GM18520 (cell line): Measurements from ENCODE around the gene TENT4B.

Experiments
- ATAC-seq: cut with Tn5 transposase; IDR thresholded peaks from one replicate; pipeline ENCODE4 v1.9.1; 2021; ENCODE audit not compliant: unreplicated experiment

Gene TENT4B

GRCh38 chr16:50252874-50253513 is 99.9 kb downstream of the TENT4B start:
- no peak for ATAC-seq

GRCh38 chr16:50253514-50253910 is 100.4 kb downstream of the TENT4B start:
- no peak for ATAC-seq

DNA sequence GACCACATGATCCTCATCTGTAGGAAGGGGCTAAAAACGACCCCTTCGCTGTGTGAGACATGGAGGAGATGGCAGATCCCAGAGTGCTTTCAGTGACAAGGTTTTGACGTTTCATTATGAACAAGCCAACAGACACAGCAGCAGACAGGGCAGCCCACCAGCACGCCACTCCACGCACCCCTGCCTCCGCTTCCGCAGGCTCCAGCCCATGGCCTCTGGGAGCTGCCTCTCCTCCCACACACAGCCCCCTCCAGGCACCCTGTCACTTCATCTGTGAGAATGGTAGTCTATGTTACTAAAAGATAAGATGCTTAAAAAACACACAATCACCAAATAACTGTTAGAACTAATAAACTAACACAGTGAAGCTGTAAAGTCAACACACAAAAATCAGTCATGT is 101.0 kb downstream of the TENT4B start:
- ATAC-seq, result no peak

DNA sequence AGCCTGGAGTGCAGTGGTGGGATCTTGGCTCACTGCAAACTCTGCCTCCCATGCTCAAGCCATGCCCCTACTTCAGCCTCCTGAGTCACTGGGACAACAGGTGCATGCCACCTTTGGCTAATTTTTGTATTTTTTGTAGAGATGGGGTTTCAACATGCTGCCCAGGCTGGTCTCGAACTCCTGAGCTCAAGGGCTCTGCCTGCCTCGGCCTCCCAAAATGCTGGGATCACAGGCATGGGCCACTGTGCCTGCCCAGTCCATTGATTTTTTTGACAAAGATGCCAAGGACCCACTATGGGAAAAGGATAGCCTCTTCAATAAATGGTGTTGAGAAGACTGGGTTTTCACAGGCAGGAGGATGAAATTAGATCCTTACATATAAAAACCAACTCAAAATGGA is 102.4 kb downstream of the TENT4B start:
- ATAC-seq, result no peak

DNA sequence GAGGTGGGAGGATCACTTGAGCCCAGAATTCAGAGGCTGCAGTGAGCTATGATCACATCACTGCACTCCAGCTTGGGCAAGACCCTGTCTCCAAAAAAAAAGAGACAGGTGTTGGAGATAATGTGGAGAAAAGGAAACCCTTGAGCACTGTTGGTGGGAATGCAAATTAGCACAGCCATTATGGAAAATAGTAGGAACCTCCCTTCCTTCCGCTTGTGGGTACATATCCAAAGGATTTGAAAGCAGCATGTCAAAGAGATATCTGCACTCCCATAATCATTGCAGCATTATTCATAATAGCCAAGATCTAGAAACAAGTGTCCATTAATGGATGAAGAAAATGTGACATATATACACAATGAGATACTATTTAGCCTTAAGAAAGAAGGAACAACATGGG is 103.5 kb downstream of the TENT4B start:
- no peak for ATAC-seq

- ATAC-seq, result no peak
Measured at GRCh38 chr16:50257876-50258275, 104.8 kb downstream of the TENT4B start.

- ATAC-seq, result no peak
Measured at GRCh38 chr16:50259334-50260205, 106.5 kb downstream of the TENT4B start.

DNA sequence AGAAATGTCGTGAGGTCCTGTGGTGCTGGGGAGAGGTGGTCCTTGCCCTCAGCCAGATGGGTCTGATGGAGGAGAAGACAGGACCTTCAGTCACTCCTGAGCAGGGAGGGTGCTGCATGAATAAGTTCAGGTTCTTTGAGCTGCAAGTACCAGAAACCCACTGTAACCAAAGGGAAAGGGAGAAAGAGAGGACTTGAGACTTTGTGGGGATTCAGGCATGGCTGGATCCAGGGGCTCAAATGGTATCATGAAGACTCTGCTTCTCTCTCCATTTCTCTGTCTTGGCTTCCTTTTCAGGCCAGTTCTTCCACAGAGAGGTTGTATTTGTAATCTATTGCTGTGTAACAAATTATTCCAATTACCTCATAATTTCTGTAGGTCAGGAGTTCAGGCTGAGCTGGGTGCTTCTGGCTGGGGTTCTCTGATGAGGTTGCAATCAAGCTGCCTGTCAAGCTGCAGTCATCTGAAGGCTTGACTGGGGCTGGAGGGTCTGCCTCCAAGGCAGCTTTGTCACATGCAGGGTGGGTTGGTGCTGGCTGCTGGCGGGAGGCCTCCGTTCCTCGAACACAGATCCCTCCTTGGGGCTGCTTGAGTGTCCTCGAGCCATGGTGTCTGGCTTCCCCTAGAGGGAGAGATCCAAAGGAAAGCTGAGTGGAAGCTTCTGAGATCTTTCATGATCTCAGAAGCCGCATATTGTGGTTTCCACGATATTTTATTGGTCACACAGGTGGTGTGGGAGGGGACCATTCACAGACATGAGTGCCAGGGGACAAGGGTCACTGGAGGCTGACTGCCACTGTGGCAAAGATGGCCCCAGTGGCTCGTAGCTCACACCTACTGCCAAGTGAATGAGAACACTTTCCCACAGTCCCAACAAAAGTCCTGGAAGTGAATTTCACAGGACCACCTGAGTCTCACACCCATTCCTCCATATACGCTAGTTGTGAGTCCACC is 107.4 kb downstream of the TENT4B start:
- no peak for ATAC-seq

- ATAC-seq, result no peak
Measured at GRCh38 chr16:50261160-50261706, 108.1 kb downstream of the TENT4B start.

DNA sequence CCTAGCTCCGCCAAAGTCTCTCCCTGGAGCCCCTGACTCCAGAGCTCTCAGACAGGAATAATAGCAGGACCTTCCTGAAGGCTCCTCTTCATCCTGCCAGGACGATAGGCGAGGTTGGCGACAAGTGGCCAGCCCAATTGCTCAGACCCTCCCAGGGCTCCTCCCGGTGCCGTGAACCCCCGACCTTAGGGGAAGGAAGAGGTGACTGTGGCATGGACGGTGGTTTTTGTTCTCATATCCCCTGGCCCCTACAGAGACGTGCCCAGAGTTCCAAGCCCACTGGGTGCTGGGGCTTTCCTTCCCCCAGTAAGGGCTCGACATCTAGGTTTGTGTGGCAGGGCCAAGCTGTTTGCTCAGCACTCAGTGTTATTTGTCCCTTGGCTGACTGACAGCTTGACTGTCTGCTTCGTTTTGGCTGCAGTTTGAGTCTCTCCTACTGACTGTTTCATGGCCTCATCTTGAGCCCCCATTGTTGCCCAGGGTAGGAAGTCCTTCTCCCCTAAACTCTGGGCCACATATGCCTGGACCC is 108.7 kb downstream of the TENT4B start:
- no peak for ATAC-seq

DNA sequence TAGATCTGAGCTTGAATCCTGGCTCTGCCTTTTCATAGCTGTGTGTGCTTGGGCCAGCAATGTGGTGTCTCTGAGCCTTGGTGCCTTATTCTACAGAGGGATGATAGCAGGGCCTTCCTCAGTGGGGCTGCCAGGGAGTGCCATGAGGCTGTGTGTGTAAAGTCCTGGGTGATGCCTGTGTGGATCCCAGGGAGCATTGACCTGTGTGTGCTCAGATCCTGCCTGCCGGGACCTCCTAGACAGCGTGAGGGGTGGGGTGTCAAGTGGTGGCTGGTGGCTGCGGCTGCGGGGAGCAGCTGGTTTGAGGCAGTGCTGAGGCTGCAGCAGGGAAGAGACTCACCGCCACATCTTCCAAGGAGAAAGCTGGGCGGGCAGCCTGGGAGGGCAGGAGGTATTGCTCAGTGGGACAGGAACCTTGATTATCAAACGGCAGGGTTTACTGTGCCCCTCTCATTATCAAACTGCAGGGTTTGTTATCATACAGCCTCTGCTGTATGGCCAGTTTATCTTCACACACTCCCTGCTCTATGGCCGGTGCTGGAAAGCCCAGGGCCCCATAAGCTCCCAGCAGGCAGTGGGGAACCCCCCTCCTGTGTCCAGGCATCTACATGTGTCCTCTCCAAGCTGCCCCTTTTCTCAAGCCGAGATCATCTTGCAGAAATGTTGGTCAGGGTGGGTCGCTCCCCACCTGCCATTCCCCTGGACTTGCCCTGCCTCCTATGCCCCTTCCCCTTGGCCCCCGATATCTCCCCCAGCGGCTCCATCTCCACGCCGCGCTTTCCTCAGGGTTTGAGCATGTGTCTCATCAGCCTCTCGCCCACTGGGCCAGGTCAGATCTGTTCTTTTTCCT is 110.2 kb downstream of the TENT4B start:
- no peak for ATAC-seq

DNA sequence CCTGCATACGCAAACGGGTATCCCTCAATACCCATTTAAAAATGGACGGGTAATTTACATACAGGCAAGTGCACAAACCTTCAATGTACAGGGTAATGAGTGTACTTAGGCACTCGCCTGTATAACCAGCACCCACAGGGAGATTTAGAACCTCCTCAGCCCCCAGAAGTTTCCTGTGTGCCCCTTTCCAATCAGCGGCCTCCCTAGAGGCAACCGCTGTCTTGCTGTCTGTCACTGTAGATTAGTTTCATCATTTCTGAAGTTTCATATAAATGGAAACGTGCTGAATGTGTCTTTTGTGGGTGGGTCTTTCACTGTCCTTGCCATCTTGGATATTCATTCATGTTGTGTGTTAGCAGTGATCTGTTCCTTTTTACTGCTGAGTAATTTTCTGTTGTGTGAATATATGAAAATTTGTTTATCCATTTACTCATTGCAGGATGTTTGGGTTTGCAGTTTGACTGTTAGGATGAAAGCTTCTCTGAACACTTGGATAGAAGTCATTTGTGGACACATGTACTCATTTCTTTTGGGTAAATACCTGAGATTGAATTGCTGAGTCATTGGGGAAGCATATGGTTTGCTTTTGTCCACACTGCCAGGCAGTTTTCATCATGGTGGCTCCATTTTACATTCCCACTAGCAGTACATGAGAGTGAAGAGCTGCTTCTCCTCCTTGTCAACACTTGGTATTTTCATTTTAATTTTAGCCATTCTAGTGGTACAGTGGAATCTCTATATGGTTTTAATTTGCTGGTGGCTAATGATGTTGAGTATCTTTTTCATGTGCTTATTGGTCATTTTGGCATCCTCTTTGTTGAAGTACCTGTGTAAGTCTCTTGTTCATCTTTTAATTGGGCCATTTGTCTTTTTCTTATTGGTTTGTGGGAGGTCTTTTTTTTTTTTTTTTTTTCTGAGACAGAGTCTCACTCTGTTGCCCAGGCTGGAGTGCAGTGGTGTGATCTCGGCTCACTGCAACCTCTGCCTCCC is 111.1 kb downstream of the TENT4B start:
- peak; percentile 38 for ATAC-seq

DNA sequence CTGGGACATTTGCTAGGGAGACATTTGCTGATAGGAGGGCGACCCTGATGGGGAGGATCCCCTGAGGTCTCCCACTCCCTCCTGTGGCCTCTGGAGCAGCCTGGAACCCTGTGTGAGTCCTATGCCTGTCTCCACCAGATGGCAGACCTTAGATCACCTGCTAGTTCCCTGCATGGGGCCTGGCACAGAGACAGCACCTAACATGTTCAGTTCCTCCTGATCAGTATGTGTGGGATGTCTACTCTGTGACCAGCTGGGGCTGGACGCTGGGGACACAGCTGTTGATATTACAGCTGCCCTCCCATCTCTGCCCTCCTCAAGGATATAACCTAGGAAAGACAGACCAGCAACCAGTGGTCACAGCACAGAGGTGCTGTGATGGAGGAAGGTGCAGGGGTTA is 112.2 kb downstream of the TENT4B start:
- no peak for ATAC-seq

DNA sequence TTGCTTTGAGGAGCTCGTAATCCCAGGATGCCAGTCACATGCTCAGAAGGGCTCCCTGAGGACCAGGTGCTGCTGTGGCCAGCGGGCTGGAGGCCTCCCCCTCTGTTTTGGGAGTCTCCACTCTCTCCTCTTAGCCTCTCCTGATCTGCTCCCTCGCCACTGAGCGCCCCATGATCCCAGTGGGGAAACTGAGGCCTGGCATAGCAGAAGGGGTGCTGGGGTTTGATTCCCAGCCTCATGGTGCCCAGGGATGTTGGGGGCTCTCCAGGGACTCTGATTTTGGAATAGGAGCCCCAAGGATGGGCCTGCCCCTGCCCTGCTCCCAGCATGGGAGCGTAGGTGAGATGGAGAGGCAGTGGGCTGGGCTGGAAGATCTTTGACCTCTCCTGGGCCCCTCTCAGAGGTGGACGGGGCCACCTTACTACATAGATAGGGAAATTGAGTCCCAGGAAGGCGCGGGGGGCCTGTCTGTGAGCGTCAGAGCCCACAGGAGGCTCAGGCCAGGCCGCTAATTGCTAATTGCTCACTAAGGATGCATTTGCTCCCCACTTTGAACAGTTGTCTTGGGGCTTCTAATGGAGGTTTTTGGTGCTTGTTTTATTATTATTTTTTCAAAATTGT is 112.7 kb downstream of the TENT4B start:
- no peak for ATAC-seq

- ATAC-seq, result peak; percentile 74
Measured at GRCh38 chr16:50266337-50267091, 113.4 kb downstream of the TENT4B start, which contains the start of gene ADCY7. Gene ADCY7 (plus strand): TSS chr16:50266551. CDS start chr16:50288180, 21,629 bp downstream.

GRCh38 chr16:50267151-50267631 is 114.1 kb downstream of the TENT4B start:
- ATAC-seq, result no peak

DNA sequence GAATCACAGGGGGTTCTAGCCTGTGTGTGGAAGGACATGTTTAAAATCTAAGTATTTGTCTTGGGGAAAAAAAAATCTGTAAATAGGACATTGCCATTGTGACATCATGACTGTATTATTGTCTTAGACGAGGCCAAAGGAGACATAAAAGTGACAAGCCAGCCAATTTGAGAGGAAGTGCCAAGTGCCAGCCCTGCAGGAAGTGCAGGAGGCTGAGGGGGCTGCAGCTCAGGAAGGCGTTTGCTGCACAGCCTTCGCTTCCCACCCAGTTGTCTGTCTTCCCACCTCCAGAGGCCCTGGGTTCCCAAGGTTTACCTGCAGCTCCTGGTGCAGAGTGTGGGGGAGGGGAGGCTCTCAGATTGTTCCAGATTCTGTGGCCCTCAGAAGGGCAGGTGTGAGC is 114.5 kb downstream of the TENT4B start:
- no peak for ATAC-seq
